SU-DHL-6 (cell line): ENCODE data around the gene GRIK4.

ENCODE experiments used
- EZH2phosphoT487 ChIP-seq: fragments of 200-600 bp; sonication (generic), shearing (Covaris generic); conservative IDR thresholded peaks from 2 replicates; pipeline ENCODE4 v1.6.1; 2018; ENCODE audit warnings: mild to moderate bottlenecking, antibody characterized with exemption, low read length, moderate library complexity, mixed read lengths
- TF ChIP-seq, protein P1 (sequence below): fragments of 200-600 bp; sonication (generic); IDR thresholded peaks from one replicate; pipeline ENCODE4 v1.5.1; 2017; ENCODE audit warnings: antibody characterized with exemption, mild to moderate bottlenecking, low read length, moderate library complexity; ENCODE audit not compliant: insufficient read depth, poor library complexity, severe bottlenecking

DNA sequence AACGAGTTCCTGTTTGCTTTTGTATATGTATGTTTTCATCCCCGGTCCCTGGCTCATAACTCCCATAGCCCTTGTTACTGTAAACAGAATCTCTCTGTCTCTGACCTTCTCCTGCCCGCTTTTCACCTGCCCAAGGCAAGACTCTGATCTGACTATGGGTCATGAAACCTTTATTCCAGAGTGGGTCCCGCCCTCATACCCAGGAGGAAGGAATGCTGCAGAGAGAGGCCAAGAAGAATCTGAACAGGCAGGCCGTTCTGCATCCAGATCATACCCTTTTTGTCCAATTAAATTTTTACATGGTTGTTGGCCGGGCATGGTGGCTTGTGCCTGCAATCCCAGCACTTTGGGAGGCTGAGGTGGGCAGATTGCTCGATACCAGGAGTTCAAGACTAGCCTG lies 39.6 kb downstream of the GRIK4 start:
- TF ChIP-seq, protein P1, sequence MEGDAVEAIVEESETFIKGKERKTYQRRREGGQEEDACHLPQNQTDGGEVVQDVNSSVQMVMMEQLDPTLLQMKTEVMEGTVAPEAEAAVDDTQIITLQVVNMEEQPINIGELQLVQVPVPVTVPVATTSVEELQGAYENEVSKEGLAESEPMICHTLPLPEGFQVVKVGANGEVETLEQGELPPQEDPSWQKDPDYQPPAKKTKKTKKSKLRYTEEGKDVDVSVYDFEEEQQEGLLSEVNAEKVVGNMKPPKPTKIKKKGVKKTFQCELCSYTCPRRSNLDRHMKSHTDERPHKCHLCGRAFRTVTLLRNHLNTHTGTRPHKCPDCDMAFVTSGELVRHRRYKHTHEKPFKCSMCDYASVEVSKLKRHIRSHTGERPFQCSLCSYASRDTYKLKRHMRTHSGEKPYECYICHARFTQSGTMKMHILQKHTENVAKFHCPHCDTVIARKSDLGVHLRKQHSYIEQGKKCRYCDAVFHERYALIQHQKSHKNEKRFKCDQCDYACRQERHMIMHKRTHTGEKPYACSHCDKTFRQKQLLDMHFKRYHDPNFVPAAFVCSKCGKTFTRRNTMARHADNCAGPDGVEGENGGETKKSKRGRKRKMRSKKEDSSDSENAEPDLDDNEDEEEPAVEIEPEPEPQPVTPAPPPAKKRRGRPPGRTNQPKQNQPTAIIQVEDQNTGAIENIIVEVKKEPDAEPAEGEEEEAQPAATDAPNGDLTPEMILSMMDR = no peak
- no peak for TF ChIP-seq EZH2phosphoT487
